ENCODE measurements around the gene ACSF3. TPM values are rescaled to one million over a fixed set of nuclear protein-coding genes. Genes with fewer than 3 reads are reported as not detected.

The ACSF3 gene
- total and polyA plus RNA-seq, 2 donors, result 47.2 to 97.2 TPM

- Histone ChIP-seq H3K27me3 (ENCODE audit: control insufficient read depth in 2 of 2, insufficient read depth in 1 of 2, low read length in 1 of 2) (peaks cover 0 to 9% of the 10 kb centered on the region in 2 donors), H3K4me1 (ENCODE audit: control insufficient read depth in 2 of 2, insufficient read depth in 2 of 2, low read length in 2 of 2) (peaks cover 0 to 3% of the 10 kb centered on the region in 2 donors), H3K36me3 (ENCODE audit: control insufficient read depth in 2 of 2, insufficient read depth in 2 of 2, low read length in 1 of 2) (no peaks in the 10 kb centered on the region), H3K4me3 (ENCODE audit: low read length in 2 of 2) (no peak overlapping the region), H3K27ac (ENCODE audit: low read depth in 1 of 2, low read length in 1 of 2) (no peak overlapping the region), H3K9me3 (ENCODE audit: control insufficient read depth in 2 of 2, insufficient read depth in 1 of 2, low read length in 1 of 2) (peaks cover 0 to 11% of the 10 kb centered on the region in 2 donors)
- 92% methylated on average over 15 of the region's 15 CpGs for WGBS
- no peak for DNase-seq (ENCODE audit: low read depth in 6 of 9, low spot score in 9 of 9)
These were observed 39.4 kb upstream of the ACSF3 start for GRCh38 chr16:89054261-89054661.

GRCh38 chr16:89054714-89055113 is 38.9 kb upstream of the ACSF3 start:
- 99% methylated on average over 11 of the region's 11 CpGs for WGBS
- Histone ChIP-seq H3K36me3 (ENCODE audit: control insufficient read depth in 2 of 2, insufficient read depth in 2 of 2, low read length in 1 of 2) (no peaks in the 10 kb centered on the region), H3K27me3 (ENCODE audit: control insufficient read depth in 2 of 2, insufficient read depth in 1 of 2, low read length in 1 of 2) (peaks cover 0 to 5% of the 10 kb centered on the region in 2 donors), H3K9me3 (ENCODE audit: control insufficient read depth in 2 of 2, insufficient read depth in 1 of 2, low read length in 1 of 2) (peaks cover 0 to 11% of the 10 kb centered on the region in 2 donors), H3K4me1 (ENCODE audit: control insufficient read depth in 2 of 2, insufficient read depth in 2 of 2, low read length in 2 of 2) (peaks cover 0 to 3% of the 10 kb centered on the region in 2 donors), H3K4me3 (ENCODE audit: low read length in 2 of 2) (no peak overlapping the region), H3K27ac (ENCODE audit: low read depth in 1 of 2, low read length in 1 of 2) (no peak overlapping the region)
- DNase-seq (ENCODE audit: low read depth in 6 of 9, low spot score in 9 of 9), result no peak

GRCh38 chr16:89055313-89055712 is 38.3 kb upstream of the ACSF3 start:
- WGBS, result 96% methylated on average over 15 of the region's 15 CpGs
- no peak for DNase-seq (ENCODE audit: low read depth in 6 of 9, low spot score in 9 of 9)
- H3K27ac ChIP-seq (ENCODE audit: low read depth in 1 of 2, low read length in 1 of 2), result no peak overlapping the region
- H3K36me3 ChIP-seq (ENCODE audit: control insufficient read depth in 2 of 2, insufficient read depth in 2 of 2, low read length in 1 of 2), result no peaks in the 10 kb centered on the region
- peaks cover 0 to 3% of the 10 kb centered on the region in 2 donors for H3K4me1 ChIP-seq (ENCODE audit: control insufficient read depth in 2 of 2, insufficient read depth in 2 of 2, low read length in 2 of 2)
- peaks cover 0 to 11% of the 10 kb centered on the region in 2 donors for H3K9me3 ChIP-seq (ENCODE audit: control insufficient read depth in 2 of 2, insufficient read depth in 1 of 2, low read length in 1 of 2)
- no peak overlapping the region for H3K4me3 ChIP-seq (ENCODE audit: low read length in 2 of 2)
- H3K27me3 ChIP-seq (ENCODE audit: control insufficient read depth in 2 of 2, insufficient read depth in 1 of 2, low read length in 1 of 2), result peaks cover 0 to 5% of the 10 kb centered on the region in 2 donors

- DNase-seq (ENCODE audit: low read depth in 6 of 9, low spot score in 9 of 9), result no peak
- H3K4me1 ChIP-seq (ENCODE audit: control insufficient read depth in 2 of 2, insufficient read depth in 2 of 2, low read length in 2 of 2), result peaks cover 0 to 3% of the 10 kb centered on the region in 2 donors
- no peak overlapping the region for H3K27ac ChIP-seq (ENCODE audit: low read depth in 1 of 2, low read length in 1 of 2)
- WGBS, result 96% methylated on average over 25 of the region's 25 CpGs
- H3K4me3 ChIP-seq (ENCODE audit: low read length in 2 of 2), result no peak overlapping the region
- H3K9me3 ChIP-seq (ENCODE audit: control insufficient read depth in 2 of 2, insufficient read depth in 1 of 2, low read length in 1 of 2), result peaks cover 0 to 11% of the 10 kb centered on the region in 2 donors
- peaks cover 0 to 9% of the 10 kb centered on the region in 2 donors for H3K27me3 ChIP-seq (ENCODE audit: control insufficient read depth in 2 of 2, insufficient read depth in 1 of 2, low read length in 1 of 2)
- no peaks in the 10 kb centered on the region for H3K36me3 ChIP-seq (ENCODE audit: control insufficient read depth in 2 of 2, insufficient read depth in 2 of 2, low read length in 1 of 2)
These were observed 37.6 kb upstream of the ACSF3 start for GRCh38 chr16:89055894-89056555.

GRCh38 chr16:89056592-89056991 is 37.1 kb upstream of the ACSF3 start:
- Histone ChIP-seq H3K36me3 (ENCODE audit: control insufficient read depth in 2 of 2, insufficient read depth in 2 of 2, low read length in 1 of 2) (no peaks in the 10 kb centered on the region), H3K27me3 (ENCODE audit: control insufficient read depth in 2 of 2, insufficient read depth in 1 of 2, low read length in 1 of 2) (peaks cover 0 to 12% of the 10 kb centered on the region in 2 donors), H3K9me3 (ENCODE audit: control insufficient read depth in 2 of 2, insufficient read depth in 1 of 2, low read length in 1 of 2) (peaks cover 0 to 11% of the 10 kb centered on the region in 2 donors), H3K4me3 (ENCODE audit: low read length in 2 of 2) (no peak overlapping the region), H3K27ac (ENCODE audit: low read depth in 1 of 2, low read length in 1 of 2) (no peak overlapping the region), H3K4me1 (ENCODE audit: control insufficient read depth in 2 of 2, insufficient read depth in 2 of 2, low read length in 2 of 2) (peaks cover 0 to 3% of the 10 kb centered on the region in 2 donors)
- 95% methylated on average over 11 of the region's 11 CpGs for WGBS
- DNase-seq (ENCODE audit: low read depth in 6 of 9, low spot score in 9 of 9), result no peak

- Histone ChIP-seq H3K9me3 (ENCODE audit: control insufficient read depth in 2 of 2, insufficient read depth in 1 of 2, low read length in 1 of 2) (peaks cover 0 to 11% of the 10 kb centered on the region in 2 donors), H3K27me3 (ENCODE audit: control insufficient read depth in 2 of 2, insufficient read depth in 1 of 2, low read length in 1 of 2) (peaks cover 0 to 9% of the 10 kb centered on the region in 2 donors), H3K36me3 (ENCODE audit: control insufficient read depth in 2 of 2, insufficient read depth in 2 of 2, low read length in 1 of 2) (no peaks in the 10 kb centered on the region), H3K4me3 (ENCODE audit: low read length in 2 of 2) (no peak overlapping the region), H3K4me1 (ENCODE audit: control insufficient read depth in 2 of 2, insufficient read depth in 2 of 2, low read length in 2 of 2) (no peaks in the 10 kb centered on the region), H3K27ac (ENCODE audit: low read depth in 1 of 2, low read length in 1 of 2) (no peak overlapping the region)
- DNase-seq (ENCODE audit: low read depth in 6 of 9, low spot score in 9 of 9), result no peak
- 95% methylated on average over 9 of the region's 9 CpGs for WGBS
These were observed 35.9 kb upstream of the ACSF3 start for GRCh38 chr16:89057738-89058137.

GRCh38 chr16:89058812-89059211 is 34.8 kb upstream of the ACSF3 start:
- no peak overlapping the region for H3K4me3 ChIP-seq (ENCODE audit: low read length in 2 of 2)
- no peak for DNase-seq (ENCODE audit: low read depth in 6 of 9, low spot score in 9 of 9)
- no peak overlapping the region for H3K27ac ChIP-seq (ENCODE audit: low read depth in 1 of 2, low read length in 1 of 2)
- peaks cover 0 to 9% of the 10 kb centered on the region in 2 donors for H3K27me3 ChIP-seq (ENCODE audit: control insufficient read depth in 2 of 2, insufficient read depth in 1 of 2, low read length in 1 of 2)
- no peaks in the 10 kb centered on the region for H3K36me3 ChIP-seq (ENCODE audit: control insufficient read depth in 2 of 2, insufficient read depth in 2 of 2, low read length in 1 of 2)
- peaks cover 0 to 11% of the 10 kb centered on the region in 2 donors for H3K9me3 ChIP-seq (ENCODE audit: control insufficient read depth in 2 of 2, insufficient read depth in 1 of 2, low read length in 1 of 2)
- no peaks in the 10 kb centered on the region for H3K4me1 ChIP-seq (ENCODE audit: control insufficient read depth in 2 of 2, insufficient read depth in 2 of 2, low read length in 2 of 2)
- WGBS, result 98% methylated on average over 9 of the region's 9 CpGs

GRCh38 chr16:89060207-89060794 is 33.4 kb upstream of the ACSF3 start:
- DNase-seq (ENCODE audit: low read depth in 6 of 9, low spot score in 9 of 9), result peak in 1 of 9 donors; percentile 25
- peaks cover 0 to 11% of the 10 kb centered on the region in 2 donors for H3K27me3 ChIP-seq (ENCODE audit: control insufficient read depth in 2 of 2, insufficient read depth in 1 of 2, low read length in 1 of 2)
- no peaks in the 10 kb centered on the region for H3K36me3 ChIP-seq (ENCODE audit: control insufficient read depth in 2 of 2, insufficient read depth in 2 of 2, low read length in 1 of 2)
- 91% methylated on average over 12 of the region's 12 CpGs for WGBS
- no peak overlapping the region for H3K4me3 ChIP-seq (ENCODE audit: low read length in 2 of 2)
- H3K27ac ChIP-seq (ENCODE audit: low read depth in 1 of 2, low read length in 1 of 2), result peak overlapping the region in 1 of 2 donors; percentile 26
- H3K4me1 ChIP-seq (ENCODE audit: control insufficient read depth in 2 of 2, insufficient read depth in 2 of 2, low read length in 2 of 2), result peaks cover 0 to 4% of the 10 kb centered on the region in 2 donors
- peaks cover 0 to 11% of the 10 kb centered on the region in 2 donors for H3K9me3 ChIP-seq (ENCODE audit: control insufficient read depth in 2 of 2, insufficient read depth in 1 of 2, low read length in 1 of 2)

- H3K4me1 ChIP-seq (ENCODE audit: control insufficient read depth in 2 of 2, insufficient read depth in 2 of 2, low read length in 2 of 2), result peaks cover 0 to 4% of the 10 kb centered on the region in 2 donors
- no peaks in the 10 kb centered on the region for H3K36me3 ChIP-seq (ENCODE audit: control insufficient read depth in 2 of 2, insufficient read depth in 2 of 2, low read length in 1 of 2)
- peaks cover 0 to 11% of the 10 kb centered on the region in 2 donors for H3K27me3 ChIP-seq (ENCODE audit: control insufficient read depth in 2 of 2, insufficient read depth in 1 of 2, low read length in 1 of 2)
- H3K9me3 ChIP-seq (ENCODE audit: control insufficient read depth in 2 of 2, insufficient read depth in 1 of 2, low read length in 1 of 2), result peaks cover 0 to 11% of the 10 kb centered on the region in 2 donors
- no peak for DNase-seq (ENCODE audit: low read depth in 6 of 9, low spot score in 9 of 9)
- no peak overlapping the region for H3K4me3 ChIP-seq (ENCODE audit: low read length in 2 of 2)
- WGBS, result 96% methylated on average over 21 of the region's 21 CpGs
- no peak overlapping the region for H3K27ac ChIP-seq (ENCODE audit: low read depth in 1 of 2, low read length in 1 of 2)
These were observed 32.6 kb upstream of the ACSF3 start for GRCh38 chr16:89061086-89061485.

All from thymus (tissue), 11 donors.